Inflammatory macrophage treated with lipopolysaccharide for 4 hours (primary cell): ENCODE measurements around the gene CLDN12.

Source experiments
- DNase-seq: peaks from one replicate; pipeline ENCODE4 v3.0.0-alpha.2; 2020

CLDN12 gene

GRCh38 chr7:90403174-90404113, at the start of gene CLDN12:
TSS of gene CLDN12 (plus strand) at chr7:90403461. CDS start at chr7:90412677, 9,216 bp downstream.
- peak; percentile 95 for DNase-seq

GRCh38 chr7:90383422-90383821, 19.8 kb upstream of the CLDN12 start:
- DNase-seq: no peak

- DNase-seq: no peak
These were observed 19.4 kb upstream of the CLDN12 start for GRCh38 chr7:90383861-90384260.

- no peak for DNase-seq
These were observed 18.8 kb upstream of the CLDN12 start for GRCh38 chr7:90384433-90384832.

GRCh38 chr7:90387470-90388240, 15.6 kb upstream of the CLDN12 start:
- DNase-seq: no peak

- DNase-seq: no peak
These were observed 12.3 kb upstream of the CLDN12 start for GRCh38 chr7:90390926-90391325.

- no peak for DNase-seq
These were observed 11.8 kb upstream of the CLDN12 start for GRCh38 chr7:90391488-90391887.

- no peak for DNase-seq
These were observed 6.8 kb upstream of the CLDN12 start for GRCh38 chr7:90396420-90396819.

- no peak for DNase-seq
These were observed 1.3 kb upstream of the CLDN12 start for GRCh38 chr7:90401989-90402388.

GRCh38 chr7:90402785-90403173, 482 bp upstream of the CLDN12 start:
- DNase-seq: no peak

- DNase-seq: peak; percentile 36
These were observed 1.5 kb downstream of the CLDN12 start for GRCh38 chr7:90404777-90405176.

GRCh38 chr7:90407484-90407821, 4.2 kb downstream of the CLDN12 start:
- DNase-seq: no peak

GRCh38 chr7:90408142-90408541, 4.9 kb downstream of the CLDN12 start:
- DNase-seq: no peak

- no peak for DNase-seq
These were observed 6.4 kb downstream of the CLDN12 start for GRCh38 chr7:90409667-90410066.

GRCh38 chr7:90411510-90411909, 8.2 kb downstream of the CLDN12 start:
- DNase-seq: no peak

- no peak for DNase-seq
These were observed 9.4 kb downstream of the CLDN12 start for GRCh38 chr7:90412458-90413184.

- no peak for DNase-seq
These were observed 9.9 kb downstream of the CLDN12 start for GRCh38 chr7:90413185-90413528.

- DNase-seq: no peak
These were observed 18.4 kb downstream of the CLDN12 start for GRCh38 chr7:90421651-90422050.

GRCh38 chr7:90424720-90425119, 21.5 kb downstream of the CLDN12 start:
- no peak for DNase-seq

GRCh38 chr7:90425376-90425775, 22.1 kb downstream of the CLDN12 start:
- no peak for DNase-seq

- no peak for DNase-seq
These were observed 27.6 kb downstream of the CLDN12 start for GRCh38 chr7:90430614-90431460.

GRCh38 chr7:90432752-90433151, 29.5 kb downstream of the CLDN12 start:
- DNase-seq: no peak

- no peak for DNase-seq
These were observed 30.0 kb downstream of the CLDN12 start for GRCh38 chr7:90433221-90433620.
